Stomach (tissue), 4 donors: ENCODE measurements around the gene EIF2B4.

Source experiments
- POLR2A ChIP-seq, 4 donors: fragments of 450-650 bp; IDR thresholded peaks; one replicate each; pipeline ENCODE4 v1.6.1; 2016; ENCODE audit warnings: antibody characterized with exemption in 4 of 4, control low read depth in 2 of 4, mild to moderate bottlenecking in 1 of 4, moderate library complexity in 1 of 4
- POLR2AphosphoS5 ChIP-seq, 3 donors: sonication (generic); formaldehyde crosslinking; IDR thresholded peaks; one replicate each; pipeline ENCODE4 v1.6.1; 2016; ENCODE audit warnings: antibody characterized with exemption in 3 of 3
- TF ChIP-seq, protein P1 (sequence below), 7 experiments: fragments of 450-650 bp in 4 of 7; fragments of 200-600 bp in 3 of 7; sonication (generic) in 3 of 7; IDR thresholded peaks; one replicate each; pipeline ENCODE4 v1.5.1; 2016 to 2019; ENCODE audit warnings: antibody characterized with exemption in 7 of 7, control low read depth in 2 of 7, mild to moderate bottlenecking in 1 of 7

DNA sequence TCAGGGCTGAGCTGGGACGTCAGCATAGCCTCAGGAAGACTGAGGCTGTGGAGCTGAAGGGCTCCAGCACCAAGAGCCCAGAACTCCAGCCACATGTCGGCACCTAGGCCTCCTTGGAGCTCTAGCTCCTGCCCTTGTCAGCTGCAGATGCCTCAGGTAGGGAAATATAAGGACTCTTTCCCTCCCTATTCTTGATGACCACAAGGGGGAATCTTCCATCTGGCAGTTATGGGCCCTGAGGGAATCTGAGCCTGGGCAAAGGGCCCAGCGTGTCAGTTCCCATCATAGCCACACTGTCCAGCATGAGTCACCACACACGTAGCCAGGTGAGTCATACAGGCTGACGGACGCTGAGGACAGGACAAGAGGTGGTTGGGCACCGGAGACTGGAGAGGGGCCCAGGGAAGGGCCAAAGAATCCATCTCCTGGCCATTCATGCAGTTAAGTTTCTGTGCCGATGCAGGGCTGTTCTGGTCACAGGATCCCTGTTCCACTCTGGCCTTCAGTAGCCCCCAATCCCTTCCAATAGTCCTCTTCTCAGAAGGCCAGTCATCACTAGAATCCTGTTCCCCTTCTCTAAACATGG is 49.1 kb downstream of the EIF2B4 start:
- TF ChIP-seq, protein P1, sequence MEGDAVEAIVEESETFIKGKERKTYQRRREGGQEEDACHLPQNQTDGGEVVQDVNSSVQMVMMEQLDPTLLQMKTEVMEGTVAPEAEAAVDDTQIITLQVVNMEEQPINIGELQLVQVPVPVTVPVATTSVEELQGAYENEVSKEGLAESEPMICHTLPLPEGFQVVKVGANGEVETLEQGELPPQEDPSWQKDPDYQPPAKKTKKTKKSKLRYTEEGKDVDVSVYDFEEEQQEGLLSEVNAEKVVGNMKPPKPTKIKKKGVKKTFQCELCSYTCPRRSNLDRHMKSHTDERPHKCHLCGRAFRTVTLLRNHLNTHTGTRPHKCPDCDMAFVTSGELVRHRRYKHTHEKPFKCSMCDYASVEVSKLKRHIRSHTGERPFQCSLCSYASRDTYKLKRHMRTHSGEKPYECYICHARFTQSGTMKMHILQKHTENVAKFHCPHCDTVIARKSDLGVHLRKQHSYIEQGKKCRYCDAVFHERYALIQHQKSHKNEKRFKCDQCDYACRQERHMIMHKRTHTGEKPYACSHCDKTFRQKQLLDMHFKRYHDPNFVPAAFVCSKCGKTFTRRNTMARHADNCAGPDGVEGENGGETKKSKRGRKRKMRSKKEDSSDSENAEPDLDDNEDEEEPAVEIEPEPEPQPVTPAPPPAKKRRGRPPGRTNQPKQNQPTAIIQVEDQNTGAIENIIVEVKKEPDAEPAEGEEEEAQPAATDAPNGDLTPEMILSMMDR (IDR thresholded peaks at IDR 0.05) = no peak
- TF ChIP-seq POLR2AphosphoS5 (IDR thresholded peaks at IDR 0.05) (peak in 1 of 3 donors; percentile 55), POLR2A (IDR thresholded peaks at IDR 0.05) (no peak)
